GM20000 (cell line): Measurements from ENCODE around the gene MNT.

Source experiments
- DNase-seq: peaks from one replicate; pipeline ENCODE4 v3.0.0; 2012; ENCODE audit warnings: low spot score
- TF ChIP-seq, protein P1 (sequence below): IDR thresholded peaks from 2 replicates; pipeline ENCODE4 v1.5.1; 2012; ENCODE audit warnings: mild to moderate bottlenecking, control low read depth; ENCODE audit errors: extremely low read depth, missing control alignments

Gene MNT

DNA sequence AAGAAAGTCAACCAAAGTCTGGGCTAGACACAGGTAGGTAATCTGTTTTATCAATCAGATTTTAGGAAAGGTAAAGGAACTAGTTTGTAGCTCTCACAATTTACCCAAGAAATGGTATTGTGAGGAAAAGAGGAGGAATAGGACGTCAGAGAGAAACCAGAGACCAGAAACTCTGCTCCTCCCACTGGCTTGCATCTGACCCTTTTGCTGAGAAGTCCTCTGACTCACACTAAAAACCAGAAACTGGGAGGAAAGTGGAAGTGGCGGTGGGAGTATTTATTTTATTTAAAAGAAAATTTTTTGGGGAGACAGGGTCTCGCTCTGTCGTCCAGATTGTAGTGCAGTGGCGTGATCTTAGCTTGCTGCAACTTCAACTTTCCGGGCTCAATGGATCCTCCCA is 38.0 kb upstream of the MNT start:
- DNase-seq = no peak
- TF ChIP-seq, protein P1, sequence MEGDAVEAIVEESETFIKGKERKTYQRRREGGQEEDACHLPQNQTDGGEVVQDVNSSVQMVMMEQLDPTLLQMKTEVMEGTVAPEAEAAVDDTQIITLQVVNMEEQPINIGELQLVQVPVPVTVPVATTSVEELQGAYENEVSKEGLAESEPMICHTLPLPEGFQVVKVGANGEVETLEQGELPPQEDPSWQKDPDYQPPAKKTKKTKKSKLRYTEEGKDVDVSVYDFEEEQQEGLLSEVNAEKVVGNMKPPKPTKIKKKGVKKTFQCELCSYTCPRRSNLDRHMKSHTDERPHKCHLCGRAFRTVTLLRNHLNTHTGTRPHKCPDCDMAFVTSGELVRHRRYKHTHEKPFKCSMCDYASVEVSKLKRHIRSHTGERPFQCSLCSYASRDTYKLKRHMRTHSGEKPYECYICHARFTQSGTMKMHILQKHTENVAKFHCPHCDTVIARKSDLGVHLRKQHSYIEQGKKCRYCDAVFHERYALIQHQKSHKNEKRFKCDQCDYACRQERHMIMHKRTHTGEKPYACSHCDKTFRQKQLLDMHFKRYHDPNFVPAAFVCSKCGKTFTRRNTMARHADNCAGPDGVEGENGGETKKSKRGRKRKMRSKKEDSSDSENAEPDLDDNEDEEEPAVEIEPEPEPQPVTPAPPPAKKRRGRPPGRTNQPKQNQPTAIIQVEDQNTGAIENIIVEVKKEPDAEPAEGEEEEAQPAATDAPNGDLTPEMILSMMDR = no peak

DNA sequence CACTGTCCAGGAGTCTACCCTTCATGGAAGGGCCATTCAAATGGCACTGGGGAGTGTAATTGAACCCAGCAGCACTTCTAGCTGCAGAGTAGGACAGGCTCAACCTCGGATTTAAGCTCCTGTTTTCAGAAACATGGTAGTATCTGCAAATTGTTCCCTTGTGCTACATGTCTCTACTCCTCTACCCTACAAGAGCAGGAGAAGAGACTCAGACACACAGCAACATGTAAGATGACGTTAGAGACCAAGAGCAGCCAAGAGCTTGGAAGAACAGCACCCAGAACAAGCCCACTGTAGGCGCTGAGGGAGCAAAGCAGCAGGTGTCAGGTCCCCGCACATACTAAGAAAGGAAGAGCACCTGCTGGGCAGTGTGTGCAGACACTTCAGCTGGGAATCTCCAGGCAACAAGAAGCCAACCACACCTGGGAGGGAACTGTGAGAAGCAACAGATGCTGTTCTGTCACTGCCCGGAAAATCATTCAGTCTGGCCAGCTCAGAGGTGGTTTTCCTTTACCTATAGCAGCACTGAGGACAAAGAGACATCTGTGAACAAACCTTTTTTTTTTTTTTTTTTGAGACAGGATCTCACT is 35.6 kb upstream of the MNT start:
- no peak for DNase-seq
- TF ChIP-seq, protein P1 = no peak

DNA sequence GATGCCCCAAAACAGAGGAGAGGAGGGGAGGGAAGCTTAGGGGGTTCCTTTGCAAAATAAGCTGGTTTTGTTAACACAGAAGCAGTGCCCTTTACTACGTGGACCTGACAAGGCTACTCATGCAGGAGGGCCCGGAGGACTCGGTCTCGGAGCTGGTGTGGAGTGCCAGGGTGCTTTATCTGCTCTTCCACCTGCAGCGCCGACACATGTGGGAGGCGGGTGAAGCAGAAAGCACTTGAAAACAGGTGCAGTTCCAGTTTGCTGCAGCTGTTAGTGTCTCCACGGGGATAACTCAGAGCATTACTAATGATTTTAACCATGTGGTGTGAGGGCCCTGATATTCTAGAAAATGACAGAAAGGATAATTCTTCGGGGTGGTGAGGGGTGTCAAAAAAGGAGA is 35.0 kb upstream of the MNT start:
- DNase-seq = no peak
- TF ChIP-seq, protein P1 = no peak

DNA sequence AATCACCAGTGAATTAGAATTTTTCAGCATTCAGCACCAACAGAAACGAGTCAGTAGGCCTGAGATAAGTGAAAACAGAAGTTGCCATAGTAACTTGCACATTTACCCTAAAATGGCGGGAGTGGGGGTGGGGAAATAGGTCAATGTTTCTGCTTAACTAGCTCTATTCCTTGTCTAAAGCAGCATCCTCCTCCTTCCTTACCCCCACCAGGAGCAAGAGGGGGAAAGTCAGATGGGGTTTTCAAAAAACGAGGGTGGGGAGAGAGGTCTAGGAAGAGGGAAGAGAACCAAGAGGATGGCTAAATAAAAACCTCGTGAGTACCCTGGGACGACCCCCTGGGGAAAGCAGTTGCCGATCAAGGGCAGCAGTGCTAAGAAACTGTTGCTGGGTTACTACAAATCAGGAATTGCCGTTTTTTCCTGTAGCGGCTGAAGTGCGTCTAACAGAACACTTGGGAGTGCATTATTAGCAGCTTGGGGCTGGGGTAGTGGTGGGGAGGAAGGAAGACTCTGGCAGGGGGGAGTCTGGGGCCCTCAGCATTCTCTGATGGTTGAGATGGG is 34.4 kb upstream of the MNT start:
- no peak for DNase-seq
- TF ChIP-seq, protein P1 = no peak

DNA sequence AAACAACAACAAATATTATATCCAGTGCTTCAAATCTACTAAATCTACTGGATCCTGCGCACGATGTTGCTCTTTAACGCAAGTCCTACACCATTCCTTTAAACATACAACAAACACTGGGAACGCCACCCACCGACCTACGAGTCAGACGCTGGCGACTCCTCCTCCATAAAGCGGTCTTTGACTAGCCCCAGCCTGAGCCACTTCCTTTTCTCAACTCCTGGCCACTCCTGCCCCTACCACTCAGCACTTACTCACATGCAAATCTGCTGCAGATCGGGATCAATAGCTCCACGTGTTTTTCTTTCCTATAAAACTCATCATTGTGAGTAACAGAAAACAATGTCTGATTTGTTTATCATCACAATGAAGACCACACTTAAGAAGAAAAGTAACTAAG is 32.8 kb upstream of the MNT start:
- DNase-seq = no peak
- TF ChIP-seq, protein P1 = no peak

DNA sequence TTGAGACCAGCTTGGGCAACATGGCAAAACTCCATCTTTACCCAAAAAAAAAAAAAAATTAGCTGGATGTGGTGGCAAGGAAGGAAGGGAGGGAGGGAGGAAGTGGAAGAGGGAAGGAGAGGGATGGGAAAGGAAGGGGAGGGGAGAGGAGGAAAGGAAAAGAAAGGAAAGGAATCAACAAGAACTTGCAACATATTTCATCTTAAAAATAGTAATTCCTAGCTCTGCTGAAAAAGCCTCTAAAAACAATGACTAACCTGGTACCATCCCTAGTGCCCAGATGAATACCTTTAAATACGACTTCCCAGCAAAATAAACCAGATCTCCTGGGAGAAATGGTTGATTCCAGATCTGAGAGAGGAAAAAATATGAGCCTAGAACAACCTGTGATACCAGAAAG is 27.1 kb upstream of the MNT start:
- TF ChIP-seq, protein P1 = no peak
- DNase-seq = no peak

DNA sequence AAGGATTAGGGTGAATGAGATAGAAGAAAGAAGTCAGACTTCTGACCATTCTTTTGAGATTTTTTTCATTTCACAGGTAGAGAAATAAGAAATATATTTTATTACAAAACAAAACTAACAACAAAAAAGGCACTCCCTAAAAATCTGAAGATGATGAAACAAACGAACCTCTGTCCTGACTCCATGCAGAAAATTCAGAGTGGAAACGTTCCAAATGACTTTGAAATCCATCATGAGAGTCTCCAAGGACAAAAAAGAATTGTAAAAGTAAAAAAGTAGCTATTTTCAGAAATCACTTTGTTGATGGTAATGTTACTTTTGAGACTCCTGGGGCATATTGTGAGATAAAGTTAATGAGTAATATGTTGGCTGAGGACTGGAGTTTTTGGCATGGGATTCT is 26.4 kb upstream of the MNT start:
- no peak for DNase-seq
- TF ChIP-seq, protein P1 = no peak
